Upper lobe of left lung (tissue), 4 donors: Measurements from ENCODE around the gene RIPK3.

Source experiments
- EP300 ChIP-seq, 4 donors: sonication (generic); formaldehyde crosslinking; IDR thresholded peaks; one replicate each; pipeline ENCODE4 v1.5.1; 2017; ENCODE audit warnings: antibody characterized with exemption in 4 of 4, control low read depth in 2 of 4
- POLR2A ChIP-seq, 4 donors: fragments of 450-650 bp; IDR thresholded peaks; one replicate each; pipeline ENCODE4 v1.5.1; 2016 to 2017; ENCODE audit warnings: antibody characterized with exemption in 4 of 4, mild to moderate bottlenecking in 2 of 4
- POLR2AphosphoS5 ChIP-seq, 2 donors: sonication (generic); formaldehyde crosslinking; IDR thresholded peaks; one replicate each; pipeline ENCODE4 v1.5.1; 2017; ENCODE audit warnings: antibody characterized with exemption in 2 of 2
- TF ChIP-seq, protein P1 (sequence below), 6 experiments: fragments of 450-650 bp in 4 of 6; fragments of 200-600 bp in 2 of 6; sonication (generic) in 2 of 6; IDR thresholded peaks; one replicate each; pipeline ENCODE4 v1.5.1; 2016 to 2019; ENCODE audit warnings: antibody characterized with exemption in 6 of 6

DNA sequence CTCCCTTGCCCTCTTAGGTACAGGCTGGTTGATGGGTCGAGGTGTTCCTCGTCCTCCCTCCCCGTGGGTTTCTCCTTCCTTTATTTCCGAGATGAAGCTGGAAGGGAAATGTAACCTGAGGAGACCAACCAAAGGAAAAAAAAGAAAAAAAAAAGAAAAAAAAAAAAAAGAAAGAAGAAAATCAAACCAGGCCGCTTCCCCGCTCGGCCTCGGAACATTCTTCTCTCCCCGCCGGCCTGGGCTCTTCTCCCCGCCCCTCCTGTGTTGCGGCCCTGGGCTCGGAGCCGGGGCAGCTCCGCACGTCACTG lies 26.6 kb upstream of the RIPK3 start:
- TF ChIP-seq POLR2A (IDR thresholded peaks at IDR 0.05) (no peak), POLR2AphosphoS5 (IDR thresholded peaks at IDR 0.05) (no peak), EP300 (IDR thresholded peaks at IDR 0.05) (no peak)
- TF ChIP-seq, protein P1, sequence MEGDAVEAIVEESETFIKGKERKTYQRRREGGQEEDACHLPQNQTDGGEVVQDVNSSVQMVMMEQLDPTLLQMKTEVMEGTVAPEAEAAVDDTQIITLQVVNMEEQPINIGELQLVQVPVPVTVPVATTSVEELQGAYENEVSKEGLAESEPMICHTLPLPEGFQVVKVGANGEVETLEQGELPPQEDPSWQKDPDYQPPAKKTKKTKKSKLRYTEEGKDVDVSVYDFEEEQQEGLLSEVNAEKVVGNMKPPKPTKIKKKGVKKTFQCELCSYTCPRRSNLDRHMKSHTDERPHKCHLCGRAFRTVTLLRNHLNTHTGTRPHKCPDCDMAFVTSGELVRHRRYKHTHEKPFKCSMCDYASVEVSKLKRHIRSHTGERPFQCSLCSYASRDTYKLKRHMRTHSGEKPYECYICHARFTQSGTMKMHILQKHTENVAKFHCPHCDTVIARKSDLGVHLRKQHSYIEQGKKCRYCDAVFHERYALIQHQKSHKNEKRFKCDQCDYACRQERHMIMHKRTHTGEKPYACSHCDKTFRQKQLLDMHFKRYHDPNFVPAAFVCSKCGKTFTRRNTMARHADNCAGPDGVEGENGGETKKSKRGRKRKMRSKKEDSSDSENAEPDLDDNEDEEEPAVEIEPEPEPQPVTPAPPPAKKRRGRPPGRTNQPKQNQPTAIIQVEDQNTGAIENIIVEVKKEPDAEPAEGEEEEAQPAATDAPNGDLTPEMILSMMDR (IDR thresholded peaks at IDR 0.05): no peak
